AG04449 (cell line): Measurements from ENCODE around the gene PTPRK.

ENCODE experiments used
- CTCF ChIA-PET: fragments of 350-600 bp; formaldehyde crosslinking; extraction: SDS; loops from one replicate; lab custom pipeline; 2021; ENCODE audit warnings: antibody characterized with exemption; lab: Yijun Ruan, JAX
- POLR2A ChIA-PET: fragments of 400-600, 350-600 bp; formaldehyde crosslinking; extraction: SDS; loops from one replicate; lab custom pipeline; 2020; ENCODE audit warnings: antibody characterized with exemption, inconsistent platforms; lab: Yijun Ruan, JAX
- DNase-seq: peaks from one replicate; pipeline ENCODE4 v3.0.0-alpha.2; 2010; ENCODE audit warnings: low read depth, low spot score
- H3K4me3 ChIP-seq: 2 replicates; pipeline ENCODE4 v1.5.1; 2011; ENCODE audit warnings: low read depth, mild to moderate bottlenecking, control low read depth, low read length
- TF ChIP-seq, protein P1 (sequence below): IDR thresholded peaks from one replicate; pipeline ENCODE4 v1.5.1; 2011; ENCODE audit warnings: mild to moderate bottlenecking, moderate library complexity, low read length, control low read depth, inconsistent platforms; ENCODE audit not compliant: insufficient read depth; ENCODE audit errors: missing control alignments

PTPRK gene

DNA sequence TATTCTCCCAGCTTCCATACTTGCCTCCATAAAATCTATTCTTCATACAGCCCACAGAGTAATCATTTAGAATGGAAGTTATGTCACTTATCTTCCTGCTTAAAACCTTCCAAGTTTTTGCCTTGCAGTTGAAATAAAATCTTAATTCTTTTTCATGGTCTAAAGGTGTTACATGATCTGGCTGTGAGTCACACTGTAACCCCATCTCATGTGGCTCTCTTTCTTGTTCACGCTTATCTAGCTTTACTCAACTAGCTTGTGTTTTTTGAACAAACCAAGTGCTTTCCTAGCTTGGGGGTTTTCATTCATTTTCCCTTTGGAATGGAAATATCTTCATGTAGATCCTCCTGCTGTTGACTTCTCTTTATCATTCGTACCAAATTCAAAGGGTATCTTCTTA is 596.0 kb downstream of the PTPRK start:
- DNase-seq: no peak
- H3K4me3 ChIP-seq: no peak overlapping the region
- TF ChIP-seq, protein P1, sequence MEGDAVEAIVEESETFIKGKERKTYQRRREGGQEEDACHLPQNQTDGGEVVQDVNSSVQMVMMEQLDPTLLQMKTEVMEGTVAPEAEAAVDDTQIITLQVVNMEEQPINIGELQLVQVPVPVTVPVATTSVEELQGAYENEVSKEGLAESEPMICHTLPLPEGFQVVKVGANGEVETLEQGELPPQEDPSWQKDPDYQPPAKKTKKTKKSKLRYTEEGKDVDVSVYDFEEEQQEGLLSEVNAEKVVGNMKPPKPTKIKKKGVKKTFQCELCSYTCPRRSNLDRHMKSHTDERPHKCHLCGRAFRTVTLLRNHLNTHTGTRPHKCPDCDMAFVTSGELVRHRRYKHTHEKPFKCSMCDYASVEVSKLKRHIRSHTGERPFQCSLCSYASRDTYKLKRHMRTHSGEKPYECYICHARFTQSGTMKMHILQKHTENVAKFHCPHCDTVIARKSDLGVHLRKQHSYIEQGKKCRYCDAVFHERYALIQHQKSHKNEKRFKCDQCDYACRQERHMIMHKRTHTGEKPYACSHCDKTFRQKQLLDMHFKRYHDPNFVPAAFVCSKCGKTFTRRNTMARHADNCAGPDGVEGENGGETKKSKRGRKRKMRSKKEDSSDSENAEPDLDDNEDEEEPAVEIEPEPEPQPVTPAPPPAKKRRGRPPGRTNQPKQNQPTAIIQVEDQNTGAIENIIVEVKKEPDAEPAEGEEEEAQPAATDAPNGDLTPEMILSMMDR: no peak
- ChIA-PET POLR2A (no interaction called here), CTCF (no interaction called here)

DNA sequence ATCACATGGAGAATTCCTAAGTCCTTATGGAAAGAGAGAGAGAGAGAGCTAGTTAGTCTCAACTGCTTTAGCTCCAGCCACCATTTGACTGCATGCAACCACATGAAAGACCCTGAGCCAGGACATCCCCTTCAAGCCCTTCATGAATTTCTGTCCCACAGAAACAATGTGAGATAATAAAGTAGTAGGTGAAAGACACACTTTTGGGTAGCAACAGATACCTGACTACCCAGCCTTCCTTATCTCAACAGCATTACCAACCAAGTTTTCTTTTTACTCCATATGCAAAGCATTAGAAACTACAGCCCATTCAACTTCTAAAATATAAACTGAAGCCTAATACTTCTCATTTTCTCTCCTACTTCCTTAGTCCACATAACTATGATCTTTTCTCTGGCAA is 596.4 kb downstream of the PTPRK start:
- CTCF ChIA-PET: no interaction called here
- H3K4me3 ChIP-seq: no peak overlapping the region
- POLR2A ChIA-PET: no interaction called here
- no peak for DNase-seq
- TF ChIP-seq, protein P1: no peak

DNA sequence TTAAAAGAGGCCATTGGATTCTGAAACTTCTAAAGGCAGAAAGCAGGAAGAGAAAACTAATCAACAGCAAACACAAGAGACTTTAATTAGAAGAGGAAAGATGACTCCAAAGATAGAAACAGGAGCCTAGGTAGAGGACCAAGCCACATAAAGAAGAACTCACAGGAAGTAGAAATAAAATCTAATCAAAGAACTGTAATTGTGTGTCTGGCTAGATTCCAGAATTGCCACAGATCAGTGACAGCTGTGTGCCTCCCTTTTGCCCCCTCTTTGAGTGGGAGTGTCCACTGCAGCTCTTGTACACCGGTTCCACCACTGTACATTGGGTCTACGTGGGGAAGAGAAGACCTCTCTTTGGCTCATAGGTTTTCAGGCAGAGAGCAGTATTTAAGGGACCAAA is 597.3 kb downstream of the PTPRK start:
- H3K4me3 ChIP-seq: no peak overlapping the region
- ChIA-PET POLR2A (no interaction called here), CTCF (no interaction called here)
- TF ChIP-seq, protein P1: no peak
- DNase-seq: no peak

DNA sequence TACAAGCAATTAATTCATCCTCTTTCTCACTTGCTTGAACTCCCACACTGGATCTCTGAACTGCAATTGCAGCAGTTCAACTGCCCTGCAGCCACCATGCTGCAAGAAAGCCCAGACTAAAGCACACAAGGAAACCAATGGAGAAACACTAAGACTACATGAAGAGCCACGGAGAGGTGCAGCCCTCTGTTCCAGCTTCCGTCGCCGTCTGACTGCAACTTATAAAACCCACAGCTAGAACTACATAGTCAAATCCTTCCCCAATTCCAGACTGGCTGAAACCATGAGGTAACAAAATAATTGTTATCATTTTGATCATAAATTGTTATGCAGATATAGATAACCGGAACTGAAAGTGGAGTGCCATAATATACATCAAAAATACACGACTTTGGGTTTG is 598.4 kb downstream of the PTPRK start:
- POLR2A ChIA-PET: no interaction called here
- H3K4me3 ChIP-seq: no peak overlapping the region
- CTCF ChIA-PET: no interaction called here
- TF ChIP-seq, protein P1: no peak
- no peak for DNase-seq

DNA sequence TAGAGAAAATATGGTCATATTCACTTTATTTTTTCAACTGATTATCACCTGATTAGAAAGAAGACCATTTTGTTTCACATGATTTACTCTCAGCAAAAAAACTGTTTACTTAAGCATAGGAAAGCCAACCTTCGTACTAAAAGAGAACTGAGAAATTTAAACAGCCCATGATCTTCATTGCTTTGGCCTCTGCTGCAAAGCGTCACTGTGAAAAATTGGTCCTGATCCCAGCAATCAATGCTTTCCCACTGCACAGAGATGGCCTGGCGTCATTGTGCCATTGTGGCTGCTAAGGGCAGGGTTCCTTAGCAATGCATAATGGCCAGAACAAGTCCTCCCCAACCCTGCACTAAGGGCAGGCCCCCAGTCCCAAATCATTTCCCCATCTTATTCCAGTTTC is 599.6 kb downstream of the PTPRK start:
- DNase-seq: no peak
- TF ChIP-seq, protein P1: no peak
- CTCF ChIA-PET: no interaction called here
- no peak overlapping the region for H3K4me3 ChIP-seq
- POLR2A ChIA-PET: no interaction called here
